Upper lobe of right lung (tissue), 1 donor: ENCODE results near the gene ARSG. TPM values are rescaled to one million over a fixed set of nuclear protein-coding genes. Genes with fewer than 3 reads are reported as not detected.

Source experiments
- ATAC-seq: fragments of 200-7000 bp; cut with Tn5 transposase; one replicate; pipeline ENCODE4 v1.9.1; 2020; ENCODE audit warnings: mild to moderate bottlenecking, moderate library complexity
- DNase-seq: peaks from one replicate; pipeline ENCODE4 v3.0.0-alpha.2; 2020
- H3K27ac ChIP-seq: fragments of 200-600 bp; one replicate; pipeline ENCODE4 v1.8.0; 2022
- H3K27me3 ChIP-seq: fragments of 200-600 bp; one replicate; pipeline ENCODE4 v1.8.0; 2022; ENCODE audit warnings: mild to moderate bottlenecking
- H3K36me3 ChIP-seq: fragments of 200-600 bp; one replicate; pipeline ENCODE4 v1.8.0; 2022
- H3K4me1 ChIP-seq: fragments of 200-600 bp; one replicate; pipeline ENCODE4 v1.8.0; 2022
- H3K4me3 ChIP-seq: fragments of 200-600 bp; one replicate; pipeline ENCODE4 v1.8.0; 2022; ENCODE audit warnings: mild to moderate bottlenecking
- H3K9me3 ChIP-seq: fragments of 200-600 bp; one replicate; pipeline ENCODE4 v1.8.0; 2022
- CTCF ChIP-seq: fragments of 200-600 bp; IDR thresholded peaks from one replicate; pipeline ENCODE4 v1.8.0; 2022; ENCODE audit warnings: antibody characterized with exemption
- intact Hi-C: fragments of 100-400 bp; cut with DNase I; formaldehyde crosslinking; loops from one replicate; pipeline ENCODE4 v1.11.0; 2022
- total RNA-seq: library from RNA; stranded (reverse); fragmentation: NEBNext Ultra II Directional; extraction: Animal tissue kit (Norgen Biotek cat#: 25700); gene quantifications from one replicate; pipeline ENCODE4 v1.2.1, GENCODE V29; 2021
- donor health status: DM: no; HTN: yes; CAD: no; lungs with severe emphysema.

ARSG gene
- total RNA-seq, 1 donor from 2014 or later, result 4.8 TPM

GRCh38 chr17:68449021-68449739 lies 157.9 kb downstream of the ARSG start:
- Histone ChIP-seq H3K27ac (no peak overlapping the region), H3K4me3 (no peak overlapping the region), H3K4me1 (peaks cover 15% of the 10 kb centered on the region), H3K9me3 (no peaks in the 10 kb centered on the region), H3K36me3 (peaks cover 86% of the 10 kb centered on the region), H3K27me3 (no peaks in the 10 kb centered on the region)
- ATAC-seq (no peak), DNase-seq (no peak)
- no peak for TF ChIP-seq CTCF
- intact Hi-C loops, result no loop called here

GRCh38 chr17:68450391-68450790 lies 159.1 kb downstream of the ARSG start:
- Histone ChIP-seq H3K27ac (no peak overlapping the region), H3K9me3 (no peaks in the 10 kb centered on the region), H3K4me1 (peaks cover 20% of the 10 kb centered on the region), H3K36me3 (peaks cover 76% of the 10 kb centered on the region), H3K27me3 (no peaks in the 10 kb centered on the region), H3K4me3 (no peak overlapping the region)
- ATAC-seq (no peak), DNase-seq (no peak)
- TF ChIP-seq CTCF, result no peak
- intact Hi-C loops, result no loop called here

- intact Hi-C loops, result no loop called here
- H3K36me3 ChIP-seq, result peaks cover 71% of the 10 kb centered on the region
- no peaks in the 10 kb centered on the region for H3K27me3 ChIP-seq
- ATAC-seq, result no peak
- DNase-seq, result no peak
- H3K4me1 ChIP-seq, result peaks cover 24% of the 10 kb centered on the region
- H3K27ac ChIP-seq, result no peak overlapping the region
- TF ChIP-seq CTCF, result no peak
- no peaks in the 10 kb centered on the region for H3K9me3 ChIP-seq
- H3K4me3 ChIP-seq, result no peak overlapping the region
These were observed 159.5 kb downstream of the ARSG start for GRCh38 chr17:68450801-68451200.

GRCh38 chr17:68451670-68452354 lies 160.5 kb downstream of the ARSG start:
- Histone ChIP-seq H3K4me1 (peaks cover 31% of the 10 kb centered on the region), H3K27me3 (no peaks in the 10 kb centered on the region), H3K36me3 (peaks cover 63% of the 10 kb centered on the region), H3K9me3 (no peaks in the 10 kb centered on the region), H3K27ac (no peak overlapping the region), H3K4me3 (no peak overlapping the region)
- DNase-seq (no peak), ATAC-seq (no peak)
- intact Hi-C loops, result no loop called here
- TF ChIP-seq CTCF, result no peak

- no peak for ATAC-seq
- H3K36me3 ChIP-seq, result peaks cover 53% of the 10 kb centered on the region
- DNase-seq, result no peak
- no peak overlapping the region for H3K27ac ChIP-seq
- no peak overlapping the region for H3K4me3 ChIP-seq
- peaks cover 31% of the 10 kb centered on the region for H3K4me1 ChIP-seq
- TF ChIP-seq CTCF, result no peak
- H3K27me3 ChIP-seq, result no peaks in the 10 kb centered on the region
- intact Hi-C loops, result no loop called here
- no peaks in the 10 kb centered on the region for H3K9me3 ChIP-seq
These were observed 161.5 kb downstream of the ARSG start for GRCh38 chr17:68452724-68453290.
